CD4-positive, alpha-beta T cell treated with Interleukin-17A for 4 hours (primary cell): Measurements from ENCODE around the gene HBZ.
"Not testable (repeated sequence)": the region's sequence is repeated elsewhere in the genome, so short reads cannot be mapped to it uniquely, and the experiment has no call there.

Experiments used
- DNase-seq: peaks from one replicate; pipeline ENCODE4 v3.0.0-alpha.2; 2020; ENCODE audit warnings: mixed read lengths

The HBZ gene

GRCh38 chr16:152141-153128 lies at the start of gene HBZ:
HBZ (plus strand) TSS chr16:152644; CDS start chr16:152910, 266 bp downstream.
- no peak for DNase-seq

- no peak for DNase-seq
Observed at GRCh38 chr16:104355-104754, 48.1 kb upstream of the HBZ start.

DNA sequence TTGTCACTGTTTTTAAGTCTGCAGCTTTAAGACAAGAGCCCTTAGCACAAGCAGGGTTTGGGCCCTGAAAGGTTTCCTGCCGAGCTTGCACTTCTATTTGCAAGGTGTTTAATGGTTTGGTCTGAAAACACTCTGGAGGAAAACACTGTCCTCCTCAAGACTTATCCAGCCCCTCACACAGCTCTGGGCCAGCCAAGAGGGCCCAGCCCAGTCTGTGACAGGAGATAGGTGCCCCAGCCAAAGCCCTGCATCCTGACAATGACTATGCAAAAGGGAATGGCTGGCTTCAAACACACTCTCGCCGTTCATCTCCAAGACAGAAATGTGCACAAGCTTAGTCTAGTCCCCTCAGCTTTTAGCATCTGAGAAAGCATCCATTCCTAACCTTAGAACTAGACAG lies 47.5 kb upstream of the HBZ start:
- DNase-seq: no peak

- no peak for DNase-seq
Observed at GRCh38 chr16:105521-105920, 46.9 kb upstream of the HBZ start.

- peak; percentile 65 for DNase-seq
Observed at GRCh38 chr16:106623-107324, 45.7 kb upstream of the HBZ start.

DNA sequence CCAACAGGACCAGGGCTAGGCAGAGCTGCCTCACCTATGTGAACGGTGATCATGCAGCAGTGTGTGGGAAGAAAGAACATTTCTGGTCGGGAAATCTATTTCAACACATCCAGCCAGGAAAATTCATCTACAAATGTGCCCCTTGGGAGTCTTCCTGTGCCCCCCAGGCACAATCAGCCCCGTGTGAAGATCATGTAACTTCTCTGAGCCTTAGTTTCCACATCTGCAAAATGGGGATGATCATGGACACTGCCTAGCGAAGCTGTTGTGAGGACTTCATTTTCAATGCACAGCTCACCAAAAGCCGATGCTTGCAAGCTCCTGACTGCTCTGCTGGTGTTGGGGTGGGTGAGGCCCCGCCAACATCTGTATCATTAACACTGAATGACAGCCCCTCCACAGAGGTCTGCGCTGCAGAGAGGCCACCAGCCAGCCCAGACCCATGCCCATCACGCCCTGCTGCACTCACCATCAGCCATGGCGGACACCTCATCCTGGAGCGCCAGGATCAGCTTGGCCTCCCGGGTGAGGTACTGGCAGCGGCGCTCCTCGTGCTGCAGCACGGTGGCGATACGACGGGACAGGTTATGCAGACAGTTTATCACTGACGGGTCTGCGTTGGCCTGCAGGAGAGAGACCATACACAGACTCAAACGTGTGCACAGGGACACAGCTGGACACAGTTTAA lies 40.1 kb upstream of the HBZ start:
- DNase-seq: no peak

DNA sequence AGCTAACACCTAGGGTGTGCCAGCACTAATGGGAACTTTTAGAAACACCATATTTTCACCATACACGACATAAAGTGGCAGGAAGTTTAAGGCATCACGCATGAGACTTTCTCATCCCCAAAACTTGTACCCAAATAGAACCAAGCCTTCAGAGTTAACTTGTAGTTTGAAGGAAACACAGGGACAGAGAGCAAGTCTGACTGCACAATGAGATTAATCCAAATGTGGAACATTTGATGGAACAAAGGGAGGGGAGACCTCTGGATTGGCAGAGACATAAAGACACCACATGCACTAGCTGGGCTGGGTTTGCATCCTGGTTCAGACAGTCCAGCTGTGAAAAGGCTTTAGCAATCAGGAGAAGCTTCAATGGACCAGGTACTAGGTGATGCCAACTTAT lies 38.1 kb upstream of the HBZ start:
- no peak for DNase-seq

DNA sequence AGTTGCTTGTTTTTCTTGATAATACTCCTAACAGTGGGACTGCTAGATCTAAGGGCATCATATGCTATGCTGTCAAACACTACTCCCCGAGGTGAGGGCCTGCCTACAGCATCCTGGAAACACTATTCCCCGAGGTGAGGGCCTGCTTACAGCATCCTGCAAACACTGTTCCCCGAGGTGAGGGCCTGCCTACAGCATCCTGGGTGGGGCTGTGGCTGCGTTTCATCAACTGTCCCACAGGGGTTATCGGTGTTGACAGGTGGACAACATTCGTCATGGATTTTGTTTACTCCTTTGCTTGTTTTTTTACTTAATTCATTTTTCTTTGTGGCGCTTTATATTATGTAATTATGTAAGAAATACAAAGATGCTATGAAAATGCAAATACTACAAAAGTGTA lies 36.4 kb upstream of the HBZ start:
- DNase-seq: no peak

DNA sequence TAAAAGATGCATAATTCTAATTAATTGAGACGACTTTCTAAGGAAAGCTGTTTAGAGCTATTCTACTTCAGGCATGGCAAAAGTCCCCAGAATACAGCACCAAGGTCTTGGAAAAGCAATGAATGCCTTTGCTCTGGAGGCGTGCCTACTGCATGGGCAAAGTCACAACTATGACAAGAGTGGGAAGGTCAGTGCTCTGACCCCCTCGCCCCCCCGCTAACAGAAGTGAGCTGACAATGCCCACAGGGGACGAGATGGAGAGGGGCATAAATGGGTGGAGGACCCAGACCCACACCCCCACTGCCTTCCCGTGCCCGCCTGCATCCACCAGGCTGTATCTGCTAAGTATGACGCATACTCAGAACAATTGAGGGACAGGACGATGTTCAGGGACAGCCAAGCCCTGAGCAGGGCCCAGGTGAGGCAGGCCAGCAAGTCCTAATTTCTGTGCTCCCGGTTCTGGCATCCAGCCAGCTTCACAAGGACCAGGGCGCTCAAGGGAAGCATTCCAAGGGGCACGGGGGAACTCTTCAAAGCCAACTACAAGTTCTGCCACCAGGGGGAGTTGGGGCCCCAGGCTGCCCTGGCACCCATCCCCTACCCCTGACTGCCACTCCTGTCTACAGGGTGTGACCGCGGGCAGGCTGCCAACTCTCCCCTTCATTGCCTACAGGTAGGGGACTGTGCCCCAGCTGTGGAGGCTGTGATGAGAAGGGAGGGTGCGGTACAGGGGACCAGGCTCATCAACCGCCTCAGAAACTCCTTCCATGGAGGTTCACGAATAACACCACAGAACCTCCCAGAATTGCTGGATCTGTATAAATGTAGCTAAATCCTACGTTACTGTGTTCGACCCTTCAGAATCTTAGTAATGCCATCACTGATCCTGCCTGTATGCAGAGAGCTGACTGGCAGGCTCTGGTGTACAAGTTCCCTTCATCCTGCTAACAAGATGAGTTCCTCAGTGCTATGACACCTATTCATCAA lies 34.8 kb upstream of the HBZ start:
- peak; percentile 80 for DNase-seq

DNA sequence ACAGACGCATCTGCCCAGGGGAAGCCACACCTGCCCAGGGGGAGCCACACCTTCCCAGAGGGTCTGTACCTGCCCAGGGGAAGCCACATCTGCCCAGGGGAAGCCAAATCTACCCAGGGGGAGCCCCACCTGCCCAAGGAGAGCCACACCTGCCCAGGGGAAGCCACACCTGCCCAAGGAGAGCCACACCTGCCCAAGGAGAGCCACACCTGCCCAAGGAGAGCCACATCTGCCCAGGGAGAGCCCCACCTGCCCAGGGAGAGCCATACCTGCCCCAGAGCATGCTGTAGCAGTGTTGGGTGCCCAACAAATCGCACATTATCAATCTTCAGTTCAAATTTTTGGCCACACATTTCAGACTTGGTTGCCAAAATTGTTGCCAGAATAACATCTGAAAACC lies 33.6 kb upstream of the HBZ start:
- DNase-seq: no peak

GRCh38 chr16:119295-119694 lies 33.1 kb upstream of the HBZ start:
- no peak for DNase-seq

DNA sequence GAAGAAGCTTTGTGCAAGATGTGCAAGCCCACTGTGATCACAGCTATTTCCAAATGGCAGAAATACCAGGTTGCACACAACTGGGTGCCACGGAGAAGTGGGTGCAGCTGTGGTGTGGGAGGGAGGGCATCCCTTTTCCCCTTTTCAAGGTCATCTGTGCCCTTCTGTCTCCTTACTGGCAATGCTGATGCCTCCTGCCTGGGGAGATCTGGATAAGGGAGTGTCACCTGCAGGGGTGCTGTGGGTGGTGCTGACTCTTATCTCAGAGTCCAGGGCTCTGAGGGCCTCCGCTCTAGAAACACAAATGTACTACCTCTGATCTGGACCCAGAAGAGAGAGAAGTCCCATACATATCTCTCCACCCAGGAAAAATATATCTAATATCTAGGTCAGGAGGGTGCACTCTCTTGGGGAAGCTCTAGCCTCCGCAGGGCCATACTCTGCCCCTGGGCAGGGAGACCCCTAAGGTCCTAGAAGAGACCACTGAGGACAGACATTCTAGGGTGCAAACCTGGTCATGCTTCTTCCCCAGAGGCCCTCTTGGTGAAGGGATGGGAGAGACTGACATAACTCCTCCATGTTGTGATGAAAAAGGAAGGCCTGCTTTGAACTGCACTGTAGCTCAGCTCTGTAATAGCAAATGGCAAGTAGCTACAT lies 32.5 kb upstream of the HBZ start:
- no peak for DNase-seq

DNA sequence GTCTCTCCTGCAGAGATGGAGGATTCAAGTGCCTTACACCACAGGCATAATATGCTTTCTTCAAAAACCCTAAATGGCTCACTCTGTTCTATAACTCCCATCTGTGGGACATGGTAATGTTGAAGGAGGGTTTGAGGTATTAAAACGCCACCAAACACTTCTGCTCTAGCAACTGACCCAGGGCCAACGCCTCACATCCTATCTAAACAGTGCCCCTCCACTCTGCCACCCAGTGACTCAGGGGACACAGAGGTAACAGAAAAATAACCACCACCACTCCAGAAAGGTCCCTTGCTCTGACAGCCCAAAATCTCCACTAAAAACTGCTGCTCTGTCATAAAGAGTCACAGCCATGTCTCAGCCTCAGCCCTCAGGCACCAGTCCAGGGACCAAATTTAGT lies 31.7 kb upstream of the HBZ start:
- DNase-seq: no peak

- no peak for DNase-seq
Observed at GRCh38 chr16:122361-122760, 30.1 kb upstream of the HBZ start.

DNA sequence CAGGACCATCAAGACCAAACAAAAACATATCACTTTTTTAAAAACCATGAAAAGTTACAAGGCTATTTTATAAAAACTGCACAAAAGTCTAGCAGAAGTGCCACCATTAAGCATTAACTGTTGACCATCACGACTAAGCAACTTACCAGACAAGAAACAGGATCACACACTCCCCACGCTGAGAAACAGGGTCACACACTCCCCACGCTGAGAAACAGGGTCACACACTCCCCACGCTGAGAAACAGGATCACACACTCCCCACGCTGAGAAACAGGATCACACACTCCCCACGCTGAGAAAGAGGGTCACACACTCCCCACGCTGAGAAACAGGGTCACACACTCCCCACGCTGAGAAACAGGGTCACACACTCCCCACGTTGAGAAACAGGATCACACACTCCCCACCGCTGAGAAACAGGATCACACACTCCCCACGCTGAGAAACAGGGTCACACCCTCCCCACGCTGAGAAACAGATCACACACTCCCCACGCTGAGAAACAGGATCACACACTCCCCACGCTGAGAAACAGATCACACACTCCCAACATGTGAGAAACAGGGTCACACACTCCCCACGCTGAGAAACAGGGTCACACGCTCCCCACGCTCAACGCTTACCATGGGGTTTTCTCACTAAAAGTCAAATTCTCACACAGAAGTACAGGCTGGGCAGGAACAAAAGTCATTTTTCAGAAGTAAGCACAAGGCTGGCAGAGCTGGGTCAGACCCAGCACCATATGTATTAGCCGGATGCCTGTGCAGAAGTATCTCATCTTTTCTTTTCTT lies 28.7 kb upstream of the HBZ start:
- not testable (repeated sequence) for DNase-seq

DNA sequence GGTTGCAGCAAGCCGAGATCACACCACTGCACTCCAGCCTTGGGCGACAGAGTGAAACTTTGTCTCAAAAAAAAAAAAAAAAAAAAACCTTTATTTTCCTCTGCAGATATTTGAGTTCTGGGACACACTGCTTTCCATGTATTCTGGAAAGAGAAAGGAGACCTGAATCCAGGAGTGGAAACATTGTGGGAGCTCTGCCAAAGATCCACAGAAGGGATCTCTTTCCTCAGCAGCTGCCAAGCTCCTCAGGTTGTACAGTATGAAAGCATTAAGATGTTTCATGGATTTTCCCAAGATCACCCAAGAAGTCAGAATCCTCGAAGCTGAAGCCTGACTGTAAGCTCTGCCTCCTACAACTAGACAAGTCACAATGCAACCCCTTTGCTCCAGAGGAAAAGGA lies 27.4 kb upstream of the HBZ start:
- no peak for DNase-seq

GRCh38 chr16:129075-129474 lies 23.4 kb upstream of the HBZ start:
- no peak for DNase-seq

DNA sequence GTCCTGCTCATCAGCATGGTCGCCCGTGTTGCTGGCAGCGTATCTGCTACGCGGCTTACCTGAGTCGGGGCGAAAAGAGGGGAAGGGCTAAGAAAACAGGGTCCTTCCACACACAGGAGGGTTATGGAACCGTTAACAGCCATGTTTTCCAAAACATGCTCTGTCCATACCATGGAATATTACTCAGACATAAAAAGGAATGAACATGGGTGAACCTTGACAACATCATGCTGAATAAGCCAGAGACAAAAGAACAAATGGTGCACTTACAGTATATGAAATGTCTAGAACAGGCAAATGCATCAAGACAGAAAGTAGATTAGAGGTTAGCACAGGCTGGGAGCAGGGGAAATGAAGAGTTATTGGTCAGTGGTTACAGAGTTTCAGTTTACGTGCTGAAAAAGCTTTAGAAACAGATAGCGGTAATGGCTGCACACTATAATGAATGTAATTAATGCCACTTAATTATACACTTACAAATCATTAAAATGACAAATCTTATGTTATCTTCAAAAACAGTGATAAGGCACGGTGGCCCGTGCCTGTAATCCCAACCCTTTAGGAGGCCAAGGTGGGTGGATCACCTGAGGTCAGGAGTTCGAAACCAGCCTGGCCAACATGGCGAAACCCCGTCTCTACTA lies 21.8 kb upstream of the HBZ start:
- DNase-seq: no peak

DNA sequence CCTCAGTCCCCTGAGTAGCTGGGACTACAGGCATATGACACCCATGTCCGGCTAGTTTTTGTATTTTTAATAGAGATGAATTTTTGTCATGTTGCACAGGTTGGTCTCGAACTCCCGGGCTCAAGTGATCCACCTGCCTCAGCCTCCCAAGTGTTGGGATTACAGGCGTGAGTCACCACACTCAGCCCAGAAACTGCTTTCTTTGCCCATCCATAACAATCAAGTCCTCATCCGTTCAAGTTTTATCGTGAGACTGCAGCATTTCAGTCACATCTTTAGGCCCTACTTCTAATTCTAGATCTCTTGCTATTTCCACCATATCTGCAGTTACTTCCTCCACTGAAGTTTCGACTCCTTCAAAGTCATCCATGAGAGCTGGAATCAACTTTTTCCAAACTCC lies 20.3 kb upstream of the HBZ start:
- no peak for DNase-seq

GRCh38 chr16:133716-134115 lies 18.7 kb upstream of the HBZ start:
- no peak for DNase-seq
